Testis (tissue), 2 donors: ENCODE data around the gene FITM2.

Experiments
- POLR2A ChIP-seq: fragments of 450-650 bp; IDR thresholded peaks from one replicate; pipeline ENCODE4 v1.6.1; 2017; ENCODE audit warnings: antibody characterized with exemption, mild to moderate bottlenecking, moderate library complexity
- TF ChIP-seq, protein P1 (sequence below), 3 experiments: fragments of 450-650 bp in 2 of 3; fragments of 200-600 bp in 1 of 3; sonication (generic) in 1 of 3; IDR thresholded peaks; one replicate each; pipeline ENCODE4 v1.5.1; 2016 to 2019; ENCODE audit warnings: antibody characterized with exemption in 3 of 3, mild to moderate bottlenecking in 2 of 3, moderate library complexity in 1 of 3

DNA sequence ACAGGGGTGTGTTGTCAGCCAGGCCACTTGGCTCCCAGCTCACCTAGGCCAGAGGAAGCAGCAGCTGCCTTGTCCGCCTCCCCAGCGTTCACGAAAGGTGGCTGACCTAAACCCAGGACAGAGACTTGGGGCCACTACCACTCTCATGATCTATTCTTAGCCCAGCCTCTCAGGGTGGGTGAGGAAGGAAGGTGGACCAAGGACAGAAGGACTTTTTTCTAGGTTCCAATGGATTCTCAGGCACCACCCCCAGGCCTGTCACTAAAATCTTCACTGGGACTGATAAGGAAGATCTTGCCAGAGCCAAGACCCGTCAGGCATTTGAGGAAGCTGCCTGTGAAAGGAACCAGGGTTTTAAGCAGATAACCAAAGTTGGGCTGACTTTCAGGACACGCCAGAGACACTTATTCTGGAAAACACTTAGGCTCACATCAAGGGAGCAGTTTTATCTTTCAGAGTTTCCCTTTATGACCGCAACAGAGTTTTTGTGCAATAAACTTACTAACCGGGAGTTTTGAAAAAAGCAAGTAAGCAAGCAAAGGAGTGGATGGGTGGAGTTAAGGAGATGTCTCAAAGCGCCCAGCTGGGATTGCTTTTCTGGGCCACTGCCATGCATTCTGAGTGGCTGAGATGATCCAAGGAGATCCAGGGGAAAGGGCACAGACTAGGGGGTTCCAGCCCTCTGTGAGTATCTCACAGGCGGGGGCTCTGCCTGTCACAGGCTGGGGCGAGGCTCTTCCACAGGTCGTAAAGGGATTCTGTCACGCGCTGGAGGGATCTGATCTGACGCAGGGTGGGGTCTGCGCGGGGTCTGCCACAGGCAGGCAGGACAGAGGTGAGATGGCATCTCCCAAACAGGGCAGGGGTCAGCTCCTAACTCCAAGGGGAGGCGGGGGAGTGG, 989 bp downstream of the FITM2 start:
- TF ChIP-seq, protein P1, sequence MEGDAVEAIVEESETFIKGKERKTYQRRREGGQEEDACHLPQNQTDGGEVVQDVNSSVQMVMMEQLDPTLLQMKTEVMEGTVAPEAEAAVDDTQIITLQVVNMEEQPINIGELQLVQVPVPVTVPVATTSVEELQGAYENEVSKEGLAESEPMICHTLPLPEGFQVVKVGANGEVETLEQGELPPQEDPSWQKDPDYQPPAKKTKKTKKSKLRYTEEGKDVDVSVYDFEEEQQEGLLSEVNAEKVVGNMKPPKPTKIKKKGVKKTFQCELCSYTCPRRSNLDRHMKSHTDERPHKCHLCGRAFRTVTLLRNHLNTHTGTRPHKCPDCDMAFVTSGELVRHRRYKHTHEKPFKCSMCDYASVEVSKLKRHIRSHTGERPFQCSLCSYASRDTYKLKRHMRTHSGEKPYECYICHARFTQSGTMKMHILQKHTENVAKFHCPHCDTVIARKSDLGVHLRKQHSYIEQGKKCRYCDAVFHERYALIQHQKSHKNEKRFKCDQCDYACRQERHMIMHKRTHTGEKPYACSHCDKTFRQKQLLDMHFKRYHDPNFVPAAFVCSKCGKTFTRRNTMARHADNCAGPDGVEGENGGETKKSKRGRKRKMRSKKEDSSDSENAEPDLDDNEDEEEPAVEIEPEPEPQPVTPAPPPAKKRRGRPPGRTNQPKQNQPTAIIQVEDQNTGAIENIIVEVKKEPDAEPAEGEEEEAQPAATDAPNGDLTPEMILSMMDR (IDR thresholded peaks at IDR 0.05), result no peak
- TF ChIP-seq POLR2A, result no peak
